ENCODE measurements around the gene L3MBTL4.

The L3MBTL4 gene

DNA sequence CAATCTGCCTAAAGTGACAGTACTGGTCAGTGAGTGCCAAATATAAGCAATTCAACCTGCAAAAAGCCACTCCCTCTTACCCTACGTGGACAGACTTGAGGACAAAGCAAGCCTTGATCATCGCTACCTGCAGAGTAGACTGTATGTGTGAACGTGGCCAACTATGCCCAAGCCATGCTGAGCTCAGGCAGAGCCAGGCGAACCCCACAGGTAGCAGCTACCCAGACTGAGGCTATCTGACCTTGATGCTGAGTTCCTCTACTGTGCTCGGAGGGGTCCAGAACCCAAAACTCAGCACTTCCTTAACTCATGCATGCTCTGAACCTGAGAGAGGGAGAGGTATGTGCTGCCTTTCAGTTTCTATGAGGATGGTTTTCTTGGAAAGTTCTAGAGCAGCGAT is 455.9 kb downstream of the L3MBTL4 start:
- FAIRE-seq: no peak
- no peak for TF ChIP-seq PAX5 (IDR thresholded peaks at IDR 0.05; ENCODE audit: insufficient read depth, low read length, severe bottlenecking)
- TF ChIP-seq POU2F2 (IDR thresholded peaks at IDR 0.05; ENCODE audit: low read depth, low read length): no peak
- no peak for TF ChIP-seq POLR2A (IDR thresholded peaks at IDR 0.05; ENCODE audit: low read depth, low read length)
- no peak for TF ChIP-seq POLR2AphosphoS5 (IDR thresholded peaks at IDR 0.05; ENCODE audit: low read depth, low read length)
- no peak for TF ChIP-seq SPI1 (IDR thresholded peaks at IDR 0.05; ENCODE audit: low read depth, low read length)
- no peak for TF ChIP-seq TAF1 (IDR thresholded peaks at IDR 0.05; ENCODE audit: low read depth, low read length)
- no peak for DNase-seq (ENCODE audit: insufficient read length, low spot score)

DNA sequence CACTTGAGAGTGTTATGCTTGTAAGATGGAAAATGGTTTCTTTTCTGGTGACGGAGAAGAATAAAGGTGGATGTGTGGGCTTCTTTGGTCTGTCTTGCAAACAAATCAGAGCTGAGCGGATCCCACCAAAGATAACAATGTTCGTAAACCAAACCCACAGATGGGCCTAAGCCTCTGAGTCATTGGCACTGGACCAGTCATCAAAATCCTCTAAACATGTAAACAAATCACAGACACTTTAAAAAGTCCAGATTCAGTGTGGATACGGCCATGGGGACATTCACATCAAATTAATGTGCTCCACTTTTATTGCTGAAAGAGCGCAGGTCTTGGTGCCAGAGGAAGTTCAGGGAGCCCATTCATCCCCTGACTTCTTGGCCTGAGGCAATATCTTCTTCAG is 458.9 kb downstream of the L3MBTL4 start:
- DNase-seq (ENCODE audit: insufficient read length, low spot score) (no peak), FAIRE-seq (no peak)
- TF ChIP-seq PAX5 (IDR thresholded peaks at IDR 0.05; ENCODE audit: insufficient read depth, low read length, severe bottlenecking) (no peak), TAF1 (IDR thresholded peaks at IDR 0.05; ENCODE audit: low read depth, low read length) (no peak), POU2F2 (IDR thresholded peaks at IDR 0.05; ENCODE audit: low read depth, low read length) (no peak), POLR2A (IDR thresholded peaks at IDR 0.05; ENCODE audit: low read depth, low read length) (no peak), SPI1 (IDR thresholded peaks at IDR 0.05; ENCODE audit: low read depth, low read length) (no peak), POLR2AphosphoS5 (IDR thresholded peaks at IDR 0.05; ENCODE audit: low read depth, low read length) (no peak)

DNA sequence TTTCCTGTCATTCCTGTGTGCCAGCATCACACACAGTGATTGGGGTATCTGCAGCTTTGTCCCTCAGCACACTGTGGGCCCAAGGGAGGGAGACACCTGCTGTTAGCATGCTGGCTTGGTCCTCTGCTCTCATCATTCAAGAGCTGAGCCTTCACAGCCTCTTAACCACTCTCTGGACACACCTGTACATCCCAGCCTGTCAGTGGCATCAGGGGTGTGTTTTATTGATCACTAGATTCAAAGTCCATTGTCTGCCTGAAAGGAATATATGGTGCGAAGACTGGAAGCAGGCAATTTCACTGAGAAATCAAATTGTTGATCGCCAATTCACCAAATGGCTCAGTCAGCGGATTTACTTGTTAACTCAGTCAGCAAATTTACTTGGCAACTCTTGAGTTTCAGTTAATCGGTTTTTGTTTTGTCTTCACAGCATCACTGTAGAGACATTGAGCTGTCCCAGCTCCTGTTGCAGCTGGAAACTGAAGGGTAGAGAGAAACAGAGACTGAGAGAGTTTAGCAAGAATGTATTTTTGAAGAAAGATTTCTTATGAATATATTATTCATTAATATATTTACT is 463.1 kb downstream of the L3MBTL4 start:
- FAIRE-seq (no peak), DNase-seq (ENCODE audit: insufficient read length, low spot score) (no peak)
- TF ChIP-seq SPI1 (IDR thresholded peaks at IDR 0.05; ENCODE audit: low read depth, low read length): no peak
- no peak for TF ChIP-seq TAF1 (IDR thresholded peaks at IDR 0.05; ENCODE audit: low read depth, low read length)
- no peak for TF ChIP-seq PAX5 (IDR thresholded peaks at IDR 0.05; ENCODE audit: insufficient read depth, low read length, severe bottlenecking)
- TF ChIP-seq POU2F2 (IDR thresholded peaks at IDR 0.05; ENCODE audit: low read depth, low read length): no peak
- no peak for TF ChIP-seq POLR2AphosphoS5 (IDR thresholded peaks at IDR 0.05; ENCODE audit: low read depth, low read length)
- no peak for TF ChIP-seq POLR2A (IDR thresholded peaks at IDR 0.05; ENCODE audit: low read depth, low read length)

DNA sequence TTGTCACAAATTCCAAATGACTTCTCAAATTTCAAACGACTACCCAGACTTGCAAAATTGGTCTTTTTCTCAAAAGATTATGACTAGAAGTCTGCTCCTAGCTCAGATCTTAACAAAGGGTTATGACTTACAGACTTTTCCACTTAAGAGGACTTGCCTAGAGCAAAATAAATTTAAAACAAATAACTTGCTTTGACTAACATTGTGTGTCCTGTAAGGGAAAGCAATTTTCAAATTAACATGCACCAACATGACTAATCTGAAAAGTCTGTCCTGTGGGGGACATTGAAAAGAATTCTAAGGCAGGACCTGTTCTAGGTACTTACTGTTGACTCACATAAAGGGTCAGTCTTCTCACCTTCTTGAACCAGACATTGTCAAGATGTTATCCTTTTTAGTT is 465.9 kb downstream of the L3MBTL4 start:
- no peak for DNase-seq (ENCODE audit: insufficient read length, low spot score)
- TF ChIP-seq POU2F2 (IDR thresholded peaks at IDR 0.05; ENCODE audit: low read depth, low read length) (no peak), POLR2A (IDR thresholded peaks at IDR 0.05; ENCODE audit: low read depth, low read length) (no peak), SPI1 (IDR thresholded peaks at IDR 0.05; ENCODE audit: low read depth, low read length) (no peak), PAX5 (IDR thresholded peaks at IDR 0.05; ENCODE audit: insufficient read depth, low read length, severe bottlenecking) (no peak), POLR2AphosphoS5 (IDR thresholded peaks at IDR 0.05; ENCODE audit: low read depth, low read length) (no peak), TAF1 (IDR thresholded peaks at IDR 0.05; ENCODE audit: low read depth, low read length) (no peak)

DNA sequence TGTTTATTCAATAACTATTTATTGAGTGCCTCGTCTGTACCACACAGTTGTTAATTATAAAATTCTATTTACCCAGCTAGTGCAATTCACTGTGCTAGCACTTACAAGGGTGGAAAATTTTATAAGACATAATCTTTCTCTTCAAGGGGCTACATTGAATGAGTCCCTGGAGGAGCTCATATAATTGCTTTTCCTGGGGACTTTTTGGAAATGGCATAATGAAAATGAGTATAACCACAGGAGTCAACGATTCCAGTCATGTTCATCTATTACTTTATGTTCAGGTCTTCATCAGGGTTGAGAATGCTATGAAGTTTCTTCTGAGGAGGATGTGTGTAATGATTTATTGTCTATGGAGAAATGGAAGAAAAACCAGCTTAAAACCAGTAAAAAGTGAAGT is 466.5 kb downstream of the L3MBTL4 start:
- DNase-seq (ENCODE audit: insufficient read length, low spot score) (no peak), FAIRE-seq (no peak)
- TF ChIP-seq TAF1 (IDR thresholded peaks at IDR 0.05; ENCODE audit: low read depth, low read length): no peak
- TF ChIP-seq POLR2AphosphoS5 (IDR thresholded peaks at IDR 0.05; ENCODE audit: low read depth, low read length): no peak
- no peak for TF ChIP-seq POLR2A (IDR thresholded peaks at IDR 0.05; ENCODE audit: low read depth, low read length)
- TF ChIP-seq POU2F2 (IDR thresholded peaks at IDR 0.05; ENCODE audit: low read depth, low read length): no peak
- TF ChIP-seq SPI1 (IDR thresholded peaks at IDR 0.05; ENCODE audit: low read depth, low read length): no peak
- TF ChIP-seq PAX5 (IDR thresholded peaks at IDR 0.05; ENCODE audit: insufficient read depth, low read length, severe bottlenecking): no peak

More for the DNA sequence above, 465.9 kb downstream of the L3MBTL4 start:
- FAIRE-seq: no peak

DNA sequence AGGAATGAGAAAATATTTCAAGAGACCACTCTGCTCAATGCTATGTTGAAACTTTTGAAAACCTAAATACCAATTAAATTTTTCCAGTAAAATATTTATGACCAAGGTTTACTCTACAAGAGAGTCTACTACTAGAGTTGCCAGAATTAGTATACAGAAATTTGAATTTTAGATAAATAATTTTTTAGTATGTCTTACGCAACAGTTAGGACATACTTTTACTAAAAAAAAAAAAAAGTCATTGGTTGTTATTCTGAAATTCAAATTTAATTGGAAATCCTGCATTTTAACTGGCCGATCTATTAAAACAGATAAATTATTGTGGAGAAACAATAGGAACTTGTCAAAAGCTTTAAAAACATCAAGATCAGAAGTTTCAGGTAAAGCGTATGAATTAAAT is 470.3 kb downstream of the L3MBTL4 start:
- TF ChIP-seq PAX5 (IDR thresholded peaks at IDR 0.05; ENCODE audit: insufficient read depth, low read length, severe bottlenecking) (no peak), POU2F2 (IDR thresholded peaks at IDR 0.05; ENCODE audit: low read depth, low read length) (no peak), POLR2AphosphoS5 (IDR thresholded peaks at IDR 0.05; ENCODE audit: low read depth, low read length) (no peak)
- DNase-seq (ENCODE audit: insufficient read length, low spot score): no peak
- FAIRE-seq: no peak

DNA sequence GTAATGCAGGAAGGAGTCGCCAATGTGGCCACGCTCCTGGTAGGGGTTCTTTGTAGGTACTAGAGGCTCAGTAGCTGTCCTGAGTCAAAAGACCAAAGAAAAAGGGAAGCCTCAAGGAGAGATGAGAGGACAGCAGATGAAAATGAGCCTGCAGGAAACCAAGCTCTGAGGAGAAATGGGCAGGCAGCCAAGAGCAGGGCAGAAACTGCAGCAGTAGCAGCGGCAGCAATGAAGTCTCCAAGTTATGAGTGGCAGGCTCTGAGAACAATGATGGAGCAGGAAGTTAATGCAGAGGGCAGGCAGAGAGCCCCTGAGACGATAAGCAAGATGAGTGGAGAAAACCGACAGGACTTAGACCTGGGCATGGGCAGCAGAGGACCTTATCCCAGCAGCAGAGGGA is 471.2 kb downstream of the L3MBTL4 start:
- no peak for TF ChIP-seq POLR2AphosphoS5 (IDR thresholded peaks at IDR 0.05; ENCODE audit: low read depth, low read length)
- TF ChIP-seq PAX5 (IDR thresholded peaks at IDR 0.05; ENCODE audit: insufficient read depth, low read length, severe bottlenecking): no peak
- no peak for TF ChIP-seq SPI1 (IDR thresholded peaks at IDR 0.05; ENCODE audit: low read depth, low read length)
- TF ChIP-seq POLR2A (IDR thresholded peaks at IDR 0.05; ENCODE audit: low read depth, low read length): no peak
- no peak for TF ChIP-seq TAF1 (IDR thresholded peaks at IDR 0.05; ENCODE audit: low read depth, low read length)
- no peak for TF ChIP-seq POU2F2 (IDR thresholded peaks at IDR 0.05; ENCODE audit: low read depth, low read length)
- FAIRE-seq: no peak
- DNase-seq (ENCODE audit: insufficient read length, low spot score): no peak

DNA sequence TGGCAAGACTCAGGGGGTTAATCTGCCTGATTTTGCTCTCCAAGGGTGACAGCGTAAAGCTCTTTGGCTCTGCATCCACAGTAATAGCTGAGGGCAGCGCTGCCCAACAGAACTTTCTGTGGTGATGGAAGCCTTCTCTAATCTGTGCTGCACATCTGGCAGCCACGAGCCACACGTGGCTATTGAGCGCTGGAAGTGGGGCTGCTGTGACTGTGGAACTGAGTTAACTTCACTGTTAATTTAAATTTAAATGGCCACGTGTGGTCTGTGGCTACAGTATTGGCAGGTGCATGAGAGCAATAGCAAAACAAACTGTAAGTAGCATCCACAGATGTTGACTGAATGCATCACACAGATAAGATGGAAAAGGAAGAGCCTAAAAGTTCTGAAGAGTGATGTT is 472.1 kb downstream of the L3MBTL4 start:
- TF ChIP-seq POLR2AphosphoS5 (IDR thresholded peaks at IDR 0.05; ENCODE audit: low read depth, low read length) (no peak), TAF1 (IDR thresholded peaks at IDR 0.05; ENCODE audit: low read depth, low read length) (no peak), POLR2A (IDR thresholded peaks at IDR 0.05; ENCODE audit: low read depth, low read length) (no peak), PAX5 (IDR thresholded peaks at IDR 0.05; ENCODE audit: insufficient read depth, low read length, severe bottlenecking) (no peak), SPI1 (IDR thresholded peaks at IDR 0.05; ENCODE audit: low read depth, low read length) (no peak), POU2F2 (IDR thresholded peaks at IDR 0.05; ENCODE audit: low read depth, low read length) (no peak)
- no peak for FAIRE-seq
- no peak for DNase-seq (ENCODE audit: insufficient read length, low spot score)

DNA sequence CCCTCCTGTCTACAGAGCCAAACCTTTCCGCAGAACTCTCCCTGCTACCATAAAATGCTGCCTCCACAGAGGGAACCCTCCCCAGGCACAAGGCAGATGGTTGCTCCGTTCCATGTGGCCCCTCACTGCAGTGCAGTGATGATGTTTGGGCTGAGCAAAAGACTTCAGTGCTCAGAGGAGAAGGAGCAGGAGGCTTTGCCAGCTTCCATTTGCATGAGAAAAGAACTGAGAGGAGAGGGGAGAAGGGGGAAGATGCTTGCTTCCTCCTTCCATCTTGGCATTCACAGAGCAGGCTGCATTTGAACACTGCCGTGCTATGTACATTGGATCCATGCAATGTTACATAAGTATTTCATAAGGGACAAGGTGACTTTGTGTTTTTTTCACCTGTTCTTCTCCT is 472.8 kb downstream of the L3MBTL4 start:
- FAIRE-seq (no peak), DNase-seq (ENCODE audit: insufficient read length, low spot score) (no peak)
- TF ChIP-seq POU2F2 (IDR thresholded peaks at IDR 0.05; ENCODE audit: low read depth, low read length) (no peak), POLR2AphosphoS5 (IDR thresholded peaks at IDR 0.05; ENCODE audit: low read depth, low read length) (no peak), POLR2A (IDR thresholded peaks at IDR 0.05; ENCODE audit: low read depth, low read length) (no peak), TAF1 (IDR thresholded peaks at IDR 0.05; ENCODE audit: low read depth, low read length) (no peak), PAX5 (IDR thresholded peaks at IDR 0.05; ENCODE audit: insufficient read depth, low read length, severe bottlenecking) (no peak), SPI1 (IDR thresholded peaks at IDR 0.05; ENCODE audit: low read depth, low read length) (no peak)

Data from GM12891 (cell line).